BJ (cell line): ENCODE measurements around the gene COPZ1. TPM values are rescaled to one million over a fixed set of nuclear protein-coding genes. Genes with fewer than 3 reads are reported as not detected.
A peak's percentile ranks its signal among the peaks of the same experiment; 100 is the strongest.

ENCODE experiments used
- CTCF ChIA-PET: fragments of 350-600 bp; formaldehyde crosslinking; extraction: SDS; loops from one replicate; lab custom pipeline; 2021; ENCODE audit warnings: antibody characterized with exemption, inconsistent platforms; lab: Yijun Ruan, JAX
- POLR2A ChIA-PET: fragments of 300-600 bp; sonication (Branson Sonifier 250); formaldehyde crosslinking; extraction: SDS; loops from one replicate; lab custom pipeline; 2021; ENCODE audit warnings: antibody characterized with exemption; lab: Charles Lee
- DNase-seq: peaks from one replicate; pipeline ENCODE4 v3.0.0-alpha.2; 2011; ENCODE audit warnings: low read depth
- H3K27me3 ChIP-seq: 2 replicates; pipeline ENCODE4 v1.6.0; 2011; ENCODE audit warnings: low read length; ENCODE audit not compliant: control insufficient read depth, insufficient read depth
- H3K36me3 ChIP-seq: 2 replicates; pipeline ENCODE4 v1.5.1; 2011; ENCODE audit warnings: low read length; ENCODE audit not compliant: control insufficient read depth, insufficient read depth
- H3K4me3 ChIP-seq: 2 replicates; pipeline ENCODE4 v1.5.1; 2011; ENCODE audit warnings: low read depth, mild to moderate bottlenecking, control low read depth, low read length
- polyA plus RNA-seq: library from polyadenylated mRNA; depleted of rRNA; stranded (reverse); fragments of >200 nt; gene quantifications from 2 replicates; pipeline ENCODE4 v1.2.3, GENCODE V29; 2011
- TF ChIP-seq, protein P1 (sequence below): IDR thresholded peaks from 2 replicates; pipeline ENCODE4 v1.5.1; 2011; ENCODE audit warnings: low read depth, mild to moderate bottlenecking, control low read depth, inconsistent platforms, low read length, moderate library complexity; ENCODE audit not compliant: insufficient read depth

The COPZ1 gene
- polyA plus RNA-seq, 1 experiment = 203 TPM

DNA sequence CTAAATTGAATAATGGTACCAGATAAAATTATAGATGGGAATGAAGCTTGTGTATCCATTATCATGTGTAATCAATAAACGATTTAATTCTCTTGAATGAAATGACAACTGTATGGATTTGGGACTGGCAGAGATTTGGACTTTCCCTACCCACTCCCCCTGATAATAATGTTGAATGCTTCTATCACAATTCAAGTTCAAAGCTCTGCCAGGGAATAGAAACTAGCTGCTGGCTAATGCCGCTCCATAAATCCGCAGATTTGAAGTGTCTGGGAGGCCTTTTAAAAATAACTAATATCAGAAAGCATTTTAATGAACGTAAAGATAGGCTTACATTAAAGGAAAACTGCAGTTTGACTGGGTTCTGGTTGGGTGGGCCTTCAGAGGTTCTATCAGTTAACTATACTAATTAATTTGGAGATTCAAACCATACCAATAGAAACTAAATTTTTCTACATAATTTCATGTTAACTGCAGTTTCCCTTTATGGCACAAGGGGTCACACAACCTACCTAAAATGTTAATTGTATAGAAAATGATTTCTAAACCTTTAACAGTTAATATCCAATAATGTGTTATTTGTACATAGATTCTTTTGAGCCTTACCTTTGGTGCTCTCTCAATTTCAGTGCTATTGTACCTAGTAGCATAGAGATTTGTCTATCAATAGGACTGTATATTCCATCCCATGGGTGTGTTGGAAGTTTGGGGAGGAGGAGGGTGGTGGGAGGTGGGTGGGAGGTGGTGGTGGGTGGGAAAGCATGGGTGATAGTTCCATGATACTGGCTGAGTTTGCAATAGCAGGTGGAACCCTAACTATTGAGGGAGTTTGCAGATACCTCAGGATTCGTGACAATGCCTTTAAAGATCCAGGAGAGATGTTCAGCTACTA, 39.5 kb upstream of the COPZ1 start:
- CTCF ChIA-PET = interaction anchor here (0.9 to 3.6 kb wide), 20 partner anchors 9 to 114 kb away, joined by 3 to 15 read pairs (median 6); partner anchors contain the start of gene COPZ1
- no peak overlapping the region for H3K4me3 ChIP-seq
- no peak for DNase-seq
- TF ChIP-seq, protein P1, sequence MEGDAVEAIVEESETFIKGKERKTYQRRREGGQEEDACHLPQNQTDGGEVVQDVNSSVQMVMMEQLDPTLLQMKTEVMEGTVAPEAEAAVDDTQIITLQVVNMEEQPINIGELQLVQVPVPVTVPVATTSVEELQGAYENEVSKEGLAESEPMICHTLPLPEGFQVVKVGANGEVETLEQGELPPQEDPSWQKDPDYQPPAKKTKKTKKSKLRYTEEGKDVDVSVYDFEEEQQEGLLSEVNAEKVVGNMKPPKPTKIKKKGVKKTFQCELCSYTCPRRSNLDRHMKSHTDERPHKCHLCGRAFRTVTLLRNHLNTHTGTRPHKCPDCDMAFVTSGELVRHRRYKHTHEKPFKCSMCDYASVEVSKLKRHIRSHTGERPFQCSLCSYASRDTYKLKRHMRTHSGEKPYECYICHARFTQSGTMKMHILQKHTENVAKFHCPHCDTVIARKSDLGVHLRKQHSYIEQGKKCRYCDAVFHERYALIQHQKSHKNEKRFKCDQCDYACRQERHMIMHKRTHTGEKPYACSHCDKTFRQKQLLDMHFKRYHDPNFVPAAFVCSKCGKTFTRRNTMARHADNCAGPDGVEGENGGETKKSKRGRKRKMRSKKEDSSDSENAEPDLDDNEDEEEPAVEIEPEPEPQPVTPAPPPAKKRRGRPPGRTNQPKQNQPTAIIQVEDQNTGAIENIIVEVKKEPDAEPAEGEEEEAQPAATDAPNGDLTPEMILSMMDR = peak; percentile 41; the same call in 1 of the 2 replicates
- POLR2A ChIA-PET = no interaction called here
- H3K36me3 ChIP-seq = peaks cover 19% of the 10 kb centered on the region
- H3K27me3 ChIP-seq = no peaks in the 10 kb centered on the region

DNA sequence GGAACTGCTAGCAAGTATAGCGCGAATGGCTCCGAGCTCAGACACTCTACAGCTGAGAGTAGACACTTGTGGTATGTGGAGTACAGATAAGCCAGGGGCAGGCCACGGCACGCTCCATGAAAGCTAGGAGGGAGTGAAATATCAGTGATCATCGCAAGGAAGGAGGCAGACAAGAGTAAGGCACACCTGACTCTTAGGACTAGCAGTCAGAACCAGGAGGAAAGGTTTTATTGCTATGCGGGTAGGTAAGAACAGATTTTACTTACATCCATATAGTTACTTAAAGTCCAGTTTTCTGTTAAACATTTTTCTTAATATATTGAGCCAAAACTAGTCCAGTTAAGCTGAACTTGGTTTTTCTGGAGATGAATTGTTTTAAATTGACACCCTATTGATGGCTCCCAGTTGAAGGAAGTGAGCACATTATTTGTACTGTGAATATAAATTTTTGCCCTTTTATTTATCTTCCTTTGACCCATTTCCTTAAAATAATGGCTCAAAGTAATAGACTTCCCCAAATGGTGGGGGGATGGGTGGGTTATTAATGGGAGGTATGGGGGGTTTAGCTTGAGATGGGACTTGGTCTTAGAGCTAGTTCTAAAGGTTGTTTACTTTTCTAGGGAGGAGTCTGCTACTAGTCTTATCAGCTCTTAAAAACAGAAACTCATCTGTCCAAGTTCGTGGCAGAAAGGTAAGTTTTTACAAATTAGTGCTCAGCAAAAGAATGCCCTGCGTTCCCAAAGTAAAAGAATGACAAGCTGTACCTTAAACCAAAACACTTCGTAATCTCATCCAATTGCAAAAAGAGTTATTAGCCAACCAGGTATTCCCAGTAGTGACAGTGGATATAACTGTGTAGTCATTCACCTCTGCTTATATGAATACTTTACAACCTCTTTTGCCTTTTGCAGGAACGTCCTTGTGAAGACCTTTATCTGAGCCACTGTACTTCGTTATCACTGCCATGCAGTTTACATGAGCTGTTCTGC, 38.6 kb upstream of the COPZ1 start:
- H3K4me3 ChIP-seq = no peak overlapping the region
- CTCF ChIA-PET = interaction anchor here (0.6 to 3.6 kb wide), 19 partner anchors 8 to 113 kb away, joined by 3 to 15 read pairs (median 6); partner anchors contain the start of genes COPZ1 and NFE2
- TF ChIP-seq, protein P1 = no peak
- peaks cover 19% of the 10 kb centered on the region for H3K36me3 ChIP-seq
- no peaks in the 10 kb centered on the region for H3K27me3 ChIP-seq
- DNase-seq = no peak
- POLR2A ChIA-PET = interaction anchor here (0.5 to 0.6 kb wide), 3 partner anchors 39 to 194 kb away, joined by 5 to 9 read pairs (median 6); partner anchors contain the start of gene COPZ1

DNA sequence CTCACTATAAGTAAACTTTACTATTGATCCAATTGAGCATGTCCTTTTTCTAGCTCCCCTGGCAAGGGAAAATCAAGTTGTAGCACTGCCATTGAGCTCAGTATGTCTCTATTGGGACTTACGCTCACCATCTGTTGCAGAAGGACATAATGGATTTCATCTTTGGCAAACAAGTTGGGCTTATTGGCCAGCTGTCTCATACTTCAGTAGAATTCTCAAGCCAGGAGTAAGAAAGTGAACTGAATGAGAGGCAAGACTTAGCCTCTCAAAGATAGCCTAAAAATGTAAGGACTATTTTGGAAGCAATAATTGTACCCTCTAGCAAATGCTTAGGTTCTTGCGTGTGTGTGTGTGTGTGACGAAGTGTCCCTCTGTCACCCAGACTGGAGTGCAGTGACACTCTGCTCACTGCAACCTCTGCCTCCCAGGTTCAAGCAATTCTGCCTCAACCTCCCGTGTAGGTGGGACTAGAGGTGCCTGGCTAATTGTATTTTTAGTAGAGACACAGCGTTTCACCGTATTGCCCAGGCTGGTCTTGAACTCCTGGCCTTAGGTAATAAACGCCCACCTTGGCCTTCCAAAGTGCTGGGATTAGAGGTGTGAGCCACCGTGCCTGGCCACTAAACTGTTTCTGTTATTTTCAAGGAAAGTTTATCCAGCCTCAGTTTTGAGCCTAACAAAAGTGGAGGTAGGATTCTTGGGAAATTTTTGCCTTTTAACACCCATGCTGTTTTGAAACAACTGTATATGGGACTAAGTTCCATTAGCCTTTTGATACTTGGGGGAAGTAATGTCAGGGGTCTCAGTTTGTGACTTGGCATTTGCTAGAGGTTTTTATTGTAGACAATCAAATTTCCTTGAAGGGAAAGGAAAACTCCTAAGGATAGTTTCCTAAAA, 37.4 kb upstream of the COPZ1 start:
- H3K36me3 ChIP-seq = peaks cover 18% of the 10 kb centered on the region
- TF ChIP-seq, protein P1 = no peak
- no peaks in the 10 kb centered on the region for H3K27me3 ChIP-seq
- ChIA-PET CTCF (interaction anchor here (1.0 to 2.3 kb wide), 10 partner anchors 9 to 92 kb away, joined by 3 to 15 read pairs (median 8); partner anchors contain the start of gene NFE2), POLR2A (interaction anchor here (0.5 kb wide), 1 partner anchor 40 kb away, joined by 5 read pairs; no protein-coding TSS in a partner anchor)
- no peak for DNase-seq
- no peak overlapping the region for H3K4me3 ChIP-seq

DNA sequence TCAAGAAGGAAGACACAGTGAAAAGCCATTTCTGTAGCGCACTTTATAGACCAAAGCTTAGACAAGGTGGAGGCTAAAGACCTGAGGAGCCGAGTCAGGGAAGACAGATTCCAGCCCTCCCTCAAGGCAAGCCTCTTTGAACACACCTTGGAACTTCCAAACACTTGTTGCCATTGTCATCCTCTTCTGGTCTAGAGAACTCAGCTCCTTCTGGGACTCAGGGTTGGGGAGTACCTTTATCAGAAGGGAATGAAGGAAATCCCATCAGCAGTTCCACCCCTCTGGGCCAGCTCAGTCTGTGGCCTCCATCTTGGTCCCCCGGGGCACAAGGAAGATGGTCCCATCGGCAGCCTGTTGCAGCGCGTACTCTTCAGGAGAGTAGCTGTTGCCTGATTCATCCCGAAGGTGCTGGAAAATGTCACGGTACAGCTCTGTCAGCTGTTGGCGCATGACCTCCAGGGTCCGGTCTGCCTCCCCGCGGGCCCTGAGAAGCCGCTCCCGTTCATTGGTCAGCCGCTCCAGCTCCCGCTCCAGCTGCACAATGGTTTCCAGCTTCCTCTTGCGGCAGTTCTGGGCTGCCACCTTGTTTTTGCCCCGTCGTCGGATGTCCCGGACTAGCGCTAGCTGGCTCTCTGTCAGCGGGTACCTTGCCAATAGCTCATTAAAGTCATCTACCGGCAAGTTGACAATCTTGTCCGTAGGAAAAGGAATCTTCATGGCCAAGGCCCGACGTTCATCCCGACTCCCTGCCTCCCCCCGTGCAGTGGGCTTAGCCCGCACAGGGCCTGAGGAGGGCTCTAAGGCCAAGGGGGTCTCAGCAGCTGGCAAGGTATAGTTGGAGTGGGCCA, 32.6 kb upstream of the COPZ1 start:
- no peak for DNase-seq
- peaks cover 5% of the 10 kb centered on the region for H3K36me3 ChIP-seq
- CTCF ChIA-PET = interaction anchor here (0.9 to 8.1 kb wide), 18 partner anchors 8 to 88 kb away, joined by 3 to 86 read pairs (median 6); partner anchors contain the start of genes COPZ1 and NFE2
- H3K4me3 ChIP-seq = no peak overlapping the region
- TF ChIP-seq, protein P1 = no peak
- POLR2A ChIA-PET = no interaction called here
- no peaks in the 10 kb centered on the region for H3K27me3 ChIP-seq
